HepG2 (cell line): ENCODE data around the gene BRCA1. TPM values are rescaled to one million over a fixed set of nuclear protein-coding genes. Genes with fewer than 3 reads are reported as not detected.

Experiments
- ATM ChIP-seq: fragments of 450-650 bp; IDR thresholded peaks from 2 replicates; pipeline ENCODE4 v1.7.1; 2017; ENCODE audit warnings: mild to moderate bottlenecking, borderline replicate concordance
- BHLHE40 ChIP-seq: IDR thresholded peaks from 2 replicates; pipeline ENCODE4 v1.6.1; 2011; ENCODE audit warnings: low read length, improper control_type of control experiment
- CSRNP2 ChIP-seq: sonication (generic); formaldehyde crosslinking; conservative IDR thresholded peaks from 2 replicates; pipeline ENCODE4 v1.8.0; 2022; ENCODE audit warnings: low read depth, missing genetic modification reagents
- FOXC1 ChIP-seq: sonication (generic); formaldehyde crosslinking; IDR thresholded peaks from 2 replicates; pipeline ENCODE4 v1.8.0; 2022; ENCODE audit warnings: mild to moderate bottlenecking, missing genetic modification reagents, borderline replicate concordance
- MAFK ChIP-seq, 2 experiments: IDR thresholded peaks in 1 of 2; conservative IDR thresholded peaks in 1 of 2; 2 replicates each; pipeline ENCODE4 v1.6.1; 2011; ENCODE audit warnings: improper control_type of control experiment in 2 of 2, low read length in 2 of 2
- NR2F1 ChIP-seq, 2 experiments: fragments of 450-650 bp in 1 of 2; formaldehyde crosslinking in 1 of 2; IDR thresholded peaks; 2 replicates each; pipeline versions ENCODE4 v1.5.0 to v1.6.1; 2016 to 2020; ENCODE audit warnings: mild to moderate bottlenecking in 1 of 2, missing compliant biosample characterization in 1 of 2, missing genetic modification reagents in 1 of 2, moderate library complexity in 1 of 2
- PHF20 ChIP-seq: sonication (generic); formaldehyde crosslinking; IDR thresholded peaks from 2 replicates; pipeline ENCODE4 v1.5.0; 2020; ENCODE audit warnings: mild to moderate bottlenecking, missing genetic modification reagents
- POGK ChIP-seq: sonication (generic); formaldehyde crosslinking; conservative IDR thresholded peaks from 2 replicates; pipeline ENCODE4 v1.8.0; 2022; ENCODE audit warnings: mild to moderate bottlenecking, moderate library complexity, missing genetic modification reagents
- SCMH1 ChIP-seq: sonication (generic); formaldehyde crosslinking; IDR thresholded peaks from 2 replicates; pipeline ENCODE4 v1.9.0; 2021; ENCODE audit warnings: missing genetic modification reagents, mild to moderate bottlenecking, borderline replicate concordance
- SMARCE1 ChIP-seq: fragments of 450-650 bp; IDR thresholded peaks from 2 replicates; pipeline ENCODE4 v1.6.1; 2017; ENCODE audit warnings: borderline replicate concordance
- SOX5 ChIP-seq: IDR thresholded peaks from 2 replicates; pipeline ENCODE4 v1.6.1; 2016; ENCODE audit warnings: borderline replicate concordance
- TOPORS ChIP-seq: sonication (generic); formaldehyde crosslinking; IDR thresholded peaks from 2 replicates; pipeline ENCODE4 v1.8.0; 2023; ENCODE audit warnings: mild to moderate bottlenecking, missing genetic modification reagents
- ZBTB7A ChIP-seq: sonication (generic); formaldehyde crosslinking; IDR thresholded peaks from 2 replicates; pipeline ENCODE4 v1.8.0; 2022; ENCODE audit warnings: mild to moderate bottlenecking, missing genetic modification reagents
- ZFP62 ChIP-seq: sonication (generic); formaldehyde crosslinking; IDR thresholded peaks from 2 replicates; pipeline ENCODE4 v1.4.0; 2020; ENCODE audit warnings: missing genetic modification reagents
- ZNF576 ChIP-seq: sonication (generic); formaldehyde crosslinking; IDR thresholded peaks from 2 replicates; pipeline ENCODE4 v1.4.0; 2020; ENCODE audit warnings: mild to moderate bottlenecking, missing genetic modification reagents
- ZNF607 ChIP-seq: sonication (generic); formaldehyde crosslinking; IDR thresholded peaks from 2 replicates; pipeline ENCODE4 v1.5.1; 2020; ENCODE audit warnings: missing genetic modification reagents, mild to moderate bottlenecking, borderline replicate concordance
- ZNF672 ChIP-seq: sonication (generic); formaldehyde crosslinking; IDR thresholded peaks from 2 replicates; pipeline ENCODE4 v1.8.1; 2022; ENCODE audit warnings: missing genetic modification reagents
- polyA plus RNA-seq, 8 experiments: library from polyadenylated mRNA; depleted of rRNA in 3 of 8; stranded (reverse) in 7 of 8; unstranded in 1 of 8; fragments of >200 nt; fragmentation: Illumina TruSeq in 4 of 8; extraction: Trizol in 4 of 8; gene quantifications; 2 replicates each; pipeline versions ENCODE4 v1.2.1 to v1.2.3, GENCODE V29; 2011 to 2016; ENCODE audit warnings: low read depth in 4 of 8, missing spikeins in 1 of 8, mixed read lengths in 1 of 8; ENCODE audit not compliant: insufficient read depth in 1 of 8
- total RNA-seq, 5 experiments: library from RNA; depleted of rRNA; stranded (reverse); fragments of >200 nt; fragmentation: Illumina TruSeq; extraction: Trizol; gene quantifications; 2 replicates each; pipeline ENCODE4 v1.2.3, GENCODE V29; 2016; ENCODE audit warnings: low read depth in 1 of 5
- TF ChIP-seq, protein P1 (sequence below): sonication (generic); IDR thresholded peaks from 2 replicates; pipeline ENCODE4 v1.6.1; 2016; ENCODE audit warnings: low read depth, borderline replicate concordance
- TF ChIP-seq, protein P2 (sequence below): sonication (generic); formaldehyde crosslinking; IDR thresholded peaks from 2 replicates; pipeline ENCODE4 v1.4.0; 2020; ENCODE audit warnings: mild to moderate bottlenecking, missing genetic modification reagents
- TF ChIP-seq, protein P3 (sequence below): sonication (generic); formaldehyde crosslinking; IDR thresholded peaks from 2 replicates; pipeline ENCODE4 v1.5.1; 2020; ENCODE audit warnings: mild to moderate bottlenecking, moderate library complexity, missing genetic modification reagents

The BRCA1 gene
- total and polyA plus RNA-seq, 2 of the 13 experiments (the other 11 are each of a cell fraction or from before 2014, with no cell fraction given): 13.3 to 37.5 TPM

DNA sequence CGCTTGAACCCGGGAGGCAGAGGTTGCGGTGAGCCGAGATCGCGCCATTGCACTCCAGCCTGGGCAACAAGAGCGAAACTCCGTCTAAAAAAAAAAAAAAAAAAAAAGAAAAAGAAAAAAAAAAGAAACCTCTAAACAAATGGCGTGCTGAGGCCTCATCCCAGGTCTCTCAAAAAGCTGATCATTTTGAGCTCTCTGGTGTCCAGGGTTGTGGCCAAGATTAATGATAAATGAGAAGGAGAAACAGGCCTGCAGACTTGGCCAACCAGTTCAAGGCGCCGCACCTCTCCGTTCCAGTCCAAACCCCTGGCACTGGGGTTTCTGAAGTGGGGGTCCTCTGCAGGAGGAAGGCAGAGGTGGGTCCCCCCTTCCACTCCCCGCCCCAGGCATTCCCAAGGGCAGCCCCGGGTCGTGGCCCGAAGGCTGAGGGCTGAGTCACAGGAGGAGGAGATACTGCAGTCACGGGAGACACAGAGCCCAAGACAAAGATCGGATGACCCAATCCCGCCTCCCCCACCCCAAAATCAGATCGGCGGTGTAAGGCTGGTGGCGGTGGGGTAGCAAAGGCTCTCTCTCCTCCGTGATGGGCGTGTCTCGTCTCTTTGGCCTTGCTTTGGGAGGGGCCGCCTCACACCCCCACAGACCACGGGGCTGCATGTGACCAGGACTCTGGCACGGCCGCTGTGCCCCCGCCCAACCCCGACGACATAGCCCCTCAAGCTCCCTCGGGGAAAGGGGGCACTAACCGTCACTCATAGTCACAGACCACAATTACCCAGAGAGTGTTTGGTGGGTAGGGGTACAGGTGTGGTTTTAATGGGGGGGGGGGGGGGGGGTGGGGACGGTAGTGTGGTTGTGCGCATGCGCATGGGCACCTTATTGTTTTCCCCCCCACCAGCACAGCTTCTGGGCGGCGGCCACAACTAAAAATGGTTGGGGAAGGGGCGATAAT, 104.1 kb downstream of the BRCA1 start (continued):
- TF ChIP-seq FOXC1 (CRISPR knock-in tag) (0 out of 2 replicates have a peak, but pooled peaks have one; percentile 60), SCMH1 (CRISPR knock-in tag) (no peak), SMARCE1 (no peak), ZFP62 (CRISPR knock-in tag) (no peak), NR2F1 (CRISPR knock-in tag; IDR thresholded peaks at IDR 0.05) (0 out of 4 replicates have a peak, but pooled peaks of 1 of the 2 experiments have one; percentile 43), ATM (no peak), ZNF607 (CRISPR knock-in tag) (no peak), ZNF576 (CRISPR knock-in tag) (no peak), CSRNP2 (no peak), BHLHE40 (peak; percentile 70), SOX5 (CRISPR knock-in tag) (peak; percentile 49; the same call in 1 of the 2 replicates), TOPORS (no peak; the same call in 1 of the 2 replicates), POGK (CRISPR knock-in tag) (peak; percentile 66), ZNF672 (CRISPR knock-in tag) (no peak), PHF20 (CRISPR knock-in tag) (peak; percentile 50), MAFK (conservative IDR thresholded peaks at IDR 0.05 in 1 of 2, IDR thresholded peaks at IDR 0.05 in 1 of 2; ENCODE audit: low read length in 2 of 2) (no peak), ZBTB7A (CRISPR knock-in tag) (peak; percentile 46; the same call in 1 of the 2 replicates)
- TF ChIP-seq, protein P1, sequence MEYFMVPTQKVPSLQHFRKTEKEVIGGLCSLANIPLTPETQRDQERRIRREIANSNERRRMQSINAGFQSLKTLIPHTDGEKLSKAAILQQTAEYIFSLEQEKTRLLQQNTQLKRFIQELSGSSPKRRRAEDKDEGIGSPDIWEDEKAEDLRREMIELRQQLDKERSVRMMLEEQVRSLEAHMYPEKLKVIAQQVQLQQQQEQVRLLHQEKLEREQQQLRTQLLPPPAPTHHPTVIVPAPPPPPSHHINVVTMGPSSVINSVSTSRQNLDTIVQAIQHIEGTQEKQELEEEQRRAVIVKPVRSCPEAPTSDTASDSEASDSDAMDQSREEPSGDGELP: no peak
- TF ChIP-seq, protein P2, sequence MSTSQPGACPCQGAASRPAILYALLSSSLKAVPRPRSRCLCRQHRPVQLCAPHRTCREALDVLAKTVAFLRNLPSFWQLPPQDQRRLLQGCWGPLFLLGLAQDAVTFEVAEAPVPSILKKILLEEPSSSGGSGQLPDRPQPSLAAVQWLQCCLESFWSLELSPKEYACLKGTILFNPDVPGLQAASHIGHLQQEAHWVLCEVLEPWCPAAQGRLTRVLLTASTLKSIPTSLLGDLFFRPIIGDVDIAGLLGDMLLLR: peak; percentile 29; the same call in 1 of the 2 replicates
- TF ChIP-seq, protein P3, sequence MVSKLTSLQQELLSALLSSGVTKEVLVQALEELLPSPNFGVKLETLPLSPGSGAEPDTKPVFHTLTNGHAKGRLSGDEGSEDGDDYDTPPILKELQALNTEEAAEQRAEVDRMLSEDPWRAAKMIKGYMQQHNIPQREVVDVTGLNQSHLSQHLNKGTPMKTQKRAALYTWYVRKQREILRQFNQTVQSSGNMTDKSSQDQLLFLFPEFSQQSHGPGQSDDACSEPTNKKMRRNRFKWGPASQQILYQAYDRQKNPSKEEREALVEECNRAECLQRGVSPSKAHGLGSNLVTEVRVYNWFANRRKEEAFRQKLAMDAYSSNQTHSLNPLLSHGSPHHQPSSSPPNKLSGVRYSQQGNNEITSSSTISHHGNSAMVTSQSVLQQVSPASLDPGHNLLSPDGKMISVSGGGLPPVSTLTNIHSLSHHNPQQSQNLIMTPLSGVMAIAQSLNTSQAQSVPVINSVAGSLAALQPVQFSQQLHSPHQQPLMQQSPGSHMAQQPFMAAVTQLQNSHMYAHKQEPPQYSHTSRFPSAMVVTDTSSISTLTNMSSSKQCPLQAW (CRISPR knock-in tag): peak; percentile 72; the same call in 1 of the 2 replicates
